Osteocyte (in vitro differentiated cells): ENCODE measurements around the gene CCM2. TPM values are rescaled to one million over a fixed set of nuclear protein-coding genes. Genes with fewer than 3 reads are reported as not detected.

Experiments
- DNase-seq: peaks from one replicate; pipeline ENCODE4 v3.0.0; 2021; ENCODE audit warnings: mixed read lengths; ENCODE audit not compliant: unreplicated experiment; ENCODE audit errors: extremely low spot score
- H3K27ac Mint-ChIP-seq: one replicate; pipeline ENCODE4 v1.8.0; 2021; ENCODE audit warnings: mild to moderate bottlenecking, mixed read lengths; ENCODE audit not compliant: unreplicated experiment
- H3K27me3 Mint-ChIP-seq: one replicate; pipeline ENCODE4 v1.8.0; 2021; ENCODE audit warnings: mixed read lengths; ENCODE audit not compliant: unreplicated experiment
- H3K36me3 Mint-ChIP-seq: one replicate; pipeline ENCODE4 v1.8.0; 2021; ENCODE audit warnings: mixed read lengths; ENCODE audit not compliant: unreplicated experiment
- H3K4me1 Mint-ChIP-seq: one replicate; pipeline ENCODE4 v1.8.0; 2021; ENCODE audit warnings: mixed read lengths; ENCODE audit not compliant: unreplicated experiment
- H3K4me3 Mint-ChIP-seq: one replicate; pipeline ENCODE4 v1.8.0; 2021; ENCODE audit warnings: mild to moderate bottlenecking, moderate library complexity, mixed read lengths; ENCODE audit not compliant: unreplicated experiment
- H3K9me3 Mint-ChIP-seq: one replicate; pipeline ENCODE4 v1.8.0; 2021; ENCODE audit warnings: mixed read lengths; ENCODE audit not compliant: unreplicated experiment
- CTCF ChIP-seq: fragments of 200-600 bp; sonication (generic); IDR thresholded peaks from 2 replicates; pipeline ENCODE4 v1.5.0; 2021; ENCODE audit warnings: antibody characterized with exemption, mild to moderate bottlenecking, moderate library complexity
- total RNA-seq: library from RNA; stranded (reverse); gene quantifications from 2 replicates; pipeline ENCODE4 v1.2.1, GENCODE V29; 2021

CCM2 gene
- total RNA-seq, 1 donor from 2014 or later: 42.3 TPM

DNA sequence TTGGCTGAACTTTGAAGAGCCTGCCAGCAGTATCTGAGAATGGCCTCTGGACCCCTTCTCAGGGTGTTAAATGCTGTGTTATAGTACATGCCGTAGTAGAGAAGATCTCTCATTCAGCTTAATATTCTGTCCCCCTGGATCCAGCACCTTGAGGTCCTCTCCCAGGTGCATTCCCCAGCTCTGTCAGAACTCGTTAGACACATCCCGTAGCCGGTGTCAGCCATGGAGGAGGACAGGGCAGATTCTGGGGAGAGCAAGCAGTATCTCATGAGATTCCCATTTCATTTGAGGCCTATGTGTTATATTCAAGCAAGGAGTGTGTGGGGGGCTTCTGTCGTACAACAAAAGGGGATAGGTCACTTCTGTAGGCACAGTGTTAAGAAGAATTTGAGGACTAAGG is 53.9 kb downstream of the CCM2 start:
- Mint-ChIP-seq H3K27ac (no peak overlapping the region), H3K27me3 (no peaks in the 10 kb centered on the region), H3K4me3 (no peak overlapping the region), H3K36me3 (peaks cover 11% of the 10 kb centered on the region), H3K4me1 (peaks cover 11% of the 10 kb centered on the region), H3K9me3 (no peaks in the 10 kb centered on the region)
- no peak for TF ChIP-seq CTCF
- DNase-seq: no peak

DNA sequence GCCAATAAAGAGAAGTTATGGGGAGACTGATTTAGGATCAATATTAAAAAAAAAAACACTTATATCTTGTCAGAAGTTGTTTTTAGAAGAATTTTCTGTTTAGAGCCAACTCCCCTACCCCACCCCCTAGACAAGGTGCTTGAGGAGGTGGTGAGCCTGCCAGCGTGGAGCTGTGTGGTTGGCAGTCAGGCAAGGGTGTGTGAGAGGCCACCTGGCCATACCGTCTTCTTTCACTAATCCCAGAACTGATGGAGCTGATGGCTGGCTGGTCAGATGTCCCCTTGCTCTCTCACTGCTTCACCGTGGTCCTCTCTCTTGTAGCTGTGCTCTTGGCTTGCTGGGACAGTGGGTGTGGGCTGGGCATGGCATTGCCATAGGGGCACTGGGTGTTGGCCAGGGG is 54.4 kb downstream of the CCM2 start:
- Mint-ChIP-seq H3K36me3 (peaks cover 11% of the 10 kb centered on the region), H3K27me3 (no peaks in the 10 kb centered on the region), H3K4me3 (no peak overlapping the region), H3K9me3 (no peaks in the 10 kb centered on the region), H3K27ac (peak overlapping the region; percentile 56), H3K4me1 (peaks cover 11% of the 10 kb centered on the region)
- DNase-seq: no peak
- no peak for TF ChIP-seq CTCF

- Mint-ChIP-seq H3K4me1 (peaks cover 11% of the 10 kb centered on the region), H3K27ac (no peak overlapping the region), H3K27me3 (no peaks in the 10 kb centered on the region), H3K36me3 (peaks cover 11% of the 10 kb centered on the region), H3K9me3 (no peaks in the 10 kb centered on the region), H3K4me3 (no peak overlapping the region)
- no peak for TF ChIP-seq CTCF
- no peak for DNase-seq
These were observed 55.0 kb downstream of the CCM2 start for GRCh38 chr7:45055016-45055415.

DNA sequence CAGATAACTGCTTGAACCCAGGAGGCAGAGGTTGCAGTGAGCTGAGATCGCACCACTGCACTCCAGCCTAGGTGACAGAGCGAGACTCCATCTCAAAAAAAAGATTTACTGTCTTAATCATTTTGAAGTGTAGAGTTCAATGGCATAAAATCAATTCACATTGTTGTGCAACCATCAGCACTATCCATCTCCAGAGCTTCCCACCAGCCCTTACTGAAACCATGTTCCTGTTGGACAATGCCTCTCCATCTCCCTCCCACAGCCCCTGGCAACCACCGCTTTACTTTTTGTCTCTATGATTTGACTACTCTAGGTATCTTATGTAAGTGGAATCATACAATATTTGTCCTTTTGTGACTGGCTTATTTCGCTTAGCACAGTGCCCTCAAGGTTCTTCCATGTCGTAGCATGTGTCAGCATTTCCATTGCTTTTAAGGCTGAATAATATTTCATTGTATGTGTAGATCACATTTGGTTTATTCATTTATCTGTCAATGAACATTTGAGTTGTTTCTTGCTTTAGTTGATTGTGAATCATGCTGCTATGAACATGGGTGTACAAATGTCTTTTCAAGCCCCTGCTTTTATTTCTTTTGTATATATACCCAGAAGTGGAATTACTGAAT is 55.7 kb downstream of the CCM2 start:
- H3K4me3 Mint-ChIP-seq: no peak overlapping the region
- DNase-seq: no peak

GRCh38 chr7:45057878-45058277 is 57.9 kb downstream of the CCM2 start:
- Mint-ChIP-seq H3K4me1 (peaks cover 11% of the 10 kb centered on the region), H3K27me3 (no peaks in the 10 kb centered on the region), H3K9me3 (no peaks in the 10 kb centered on the region), H3K36me3 (peaks cover 5% of the 10 kb centered on the region), H3K27ac (no peak overlapping the region), H3K4me3 (no peak overlapping the region)
- no peak for TF ChIP-seq CTCF
- no peak for DNase-seq

More for the DNA sequence above, 55.7 kb downstream of the CCM2 start:
- peaks cover 11% of the 10 kb centered on the region for H3K36me3 Mint-ChIP-seq
- peaks cover 11% of the 10 kb centered on the region for H3K4me1 Mint-ChIP-seq
- no peak overlapping the region for H3K27ac Mint-ChIP-seq
- no peaks in the 10 kb centered on the region for H3K27me3 Mint-ChIP-seq
- TF ChIP-seq CTCF: no peak
- H3K9me3 Mint-ChIP-seq: no peaks in the 10 kb centered on the region
